GM12878 (cell line): ENCODE data around the gene RAD51B. TPM values are rescaled to one million over a fixed set of nuclear protein-coding genes. Genes with fewer than 3 reads are reported as not detected.
A peak's percentile ranks its signal among the peaks of the same experiment; 100 is the strongest.

Experiments used
- ATAC-seq: fragments of 200-7000 bp; cut with Tn5 transposase; 3 replicates; pipeline ENCODE4 v1.9.1; 2020; ENCODE audit warnings: mild to moderate bottlenecking, moderate library complexity
- BruUV-seq: library from RNA; stranded (reverse); fragments of 400-500 nt; replicated peaks from 2 replicates; lab custom pipeline; 2021; lab: Mats Ljungman, UMichigan
- CTCF ChIA-PET: fragments of 300-600 bp; sonication (Branson Sonifier 250); formaldehyde crosslinking; extraction: SDS; loops from one replicate; lab custom pipeline; 2021; ENCODE audit warnings: inconsistent platforms; lab: Yijun Ruan, JAX
- POLR2A ChIA-PET: fragments of 350-600 bp; formaldehyde crosslinking; extraction: SDS; loops from one replicate; lab custom pipeline; 2021; ENCODE audit warnings: inconsistent platforms; lab: Charles Lee
- RAD21 ChIA-PET: fragments of 300-600 bp; sonication (Branson Sonifier 250); formaldehyde crosslinking; loops from one replicate; lab custom pipeline; 2023; ENCODE audit warnings: antibody characterized with exemption; ENCODE audit not compliant: unreplicated experiment; lab: Charles Lee
- SMC1A ChIA-PET: fragments of 300-600 bp; sonication (Branson Sonifier 250); formaldehyde crosslinking; loops from one replicate; lab custom pipeline; 2023; ENCODE audit not compliant: unreplicated experiment, uncharacterized antibody; lab: Charles Lee
- DNase-seq: peaks from one replicate; pipeline ENCODE4 v3.0.0-alpha.2; 2011; ENCODE audit warnings: low read depth, low spot score
- FAIRE-seq: peaks from 3 replicates; lab custom pipeline; 2011; peaks lifted over from hg19 to GRCh38; lab: Jason Lieb, UNC
- H2AFZ ChIP-seq: 2 replicates; pipeline ENCODE4 v1.6.0; 2011; ENCODE audit warnings: low read depth, low read length, control low read depth; ENCODE audit not compliant: control insufficient read depth
- H3K27ac ChIP-seq: 2 replicates; pipeline ENCODE4 v1.5.1; 2011; ENCODE audit warnings: control low read depth; ENCODE audit not compliant: control insufficient read depth, insufficient read depth
- H3K27me3 ChIP-seq, 2 experiments: replicated peaks in 1 of 2; 2 replicates each; pipeline versions ENCODE4 v1.6.0 to v1.6.1; 2011; ENCODE audit warnings: low read length in 1 of 2; ENCODE audit not compliant: control insufficient read depth in 2 of 2, insufficient read depth in 2 of 2
- H3K36me3 ChIP-seq, 2 experiments: 2 replicates each; pipeline ENCODE4 v1.5.1; 2011; ENCODE audit warnings: low read length in 1 of 2; ENCODE audit not compliant: control insufficient read depth in 2 of 2, insufficient read depth in 2 of 2
- H3K4me1 ChIP-seq: 2 replicates; pipeline ENCODE4 v1.6.1; 2011; ENCODE audit warnings: mild to moderate bottlenecking, low read length, moderate library complexity, mixed read lengths; ENCODE audit not compliant: control insufficient read depth, insufficient read depth
- H3K4me2 ChIP-seq: 2 replicates; pipeline ENCODE4 v1.6.0; 2011; ENCODE audit warnings: control low read depth; ENCODE audit not compliant: control insufficient read depth, insufficient read depth
- H3K4me3 ChIP-seq: fragments of 200-600 bp; sonication (generic); 2 replicates; pipeline ENCODE4 v1.5.1; 2016
- H3K79me2 ChIP-seq: 2 replicates; pipeline ENCODE4 v1.6.0; 2011; ENCODE audit warnings: low read length; ENCODE audit not compliant: control insufficient read depth, insufficient read depth
- H3K9ac ChIP-seq: 2 replicates; pipeline ENCODE4 v1.8.0; 2011; ENCODE audit warnings: low read length, control low read depth, mixed read lengths; ENCODE audit not compliant: control insufficient read depth, insufficient read depth
- H3K9me3 ChIP-seq: replicated peaks from 3 replicates; pipeline ENCODE4 v1.5.1; 2011; ENCODE audit warnings: mild to moderate bottlenecking, low read length; ENCODE audit not compliant: control insufficient read depth, insufficient read depth
- H4K20me1 ChIP-seq: 2 replicates; pipeline ENCODE4 v1.6.0; 2011; ENCODE audit not compliant: control insufficient read depth, insufficient read depth
- CHD4 ChIP-seq: fragments of 200-600 bp; sonication (generic); IDR thresholded peaks from 2 replicates; pipeline ENCODE4 v1.6.1; 2016; ENCODE audit warnings: mild to moderate bottlenecking
- CTCF ChIP-seq, 3 experiments: IDR thresholded peaks in 2 of 3; conservative IDR thresholded peaks in 1 of 3; 2 replicates each; pipeline ENCODE4 v1.5.1; 2011; ENCODE audit warnings: low read depth in 3 of 3, low read length in 3 of 3, mild to moderate bottlenecking in 3 of 3, control low read depth in 2 of 3, moderate library complexity in 2 of 3, inconsistent platforms in 1 of 3, mixed read lengths in 1 of 3; ENCODE audit not compliant: control insufficient read depth in 2 of 3, insufficient read depth in 1 of 3; ENCODE audit errors: extremely low read depth in 1 of 3
- HDGF ChIP-seq: fragments of 450-650 bp; IDR thresholded peaks from 2 replicates; pipeline ENCODE4 v1.6.1; 2016; ENCODE audit warnings: antibody characterized with exemption
- IKZF1 ChIP-seq: fragments of 450-650 bp; conservative IDR thresholded peaks from 2 replicates; pipeline ENCODE4 v1.6.1; 2017; ENCODE audit warnings: antibody characterized with exemption, mild to moderate bottlenecking
- SMARCA5 ChIP-seq: fragments of 450-650 bp; IDR thresholded peaks from 2 replicates; pipeline ENCODE4 v1.6.1; 2017; ENCODE audit warnings: mild to moderate bottlenecking
- SMC3 ChIP-seq: IDR thresholded peaks from 2 replicates; pipeline ENCODE4 v1.6.1; 2011; ENCODE audit warnings: low read length, improper control_type of control experiment, borderline replicate concordance
- ZNF217 ChIP-seq: fragments of 450-650 bp; IDR thresholded peaks from 2 replicates; pipeline ENCODE4 v1.6.1; 2017; ENCODE audit warnings: antibody characterized with exemption, mild to moderate bottlenecking
- WGBS: methylation state at CpG from one replicate; pipeline ENCODE4 v1.1.6; 2016; ENCODE audit warnings: low lambda C conversion rate; ENCODE audit not compliant: insufficient replicate concordance, insufficient coverage; ENCODE audit errors: missing lambda C conversion rate; 5-methylcytosine and 5-hydroxymethylcytosine counted together
- in situ Hi-C: fragments of 300-500 bp; cut with MboI; formaldehyde crosslinking; loops from 9 replicates; pipeline ENCODE4 v1.14.3; 2018; ENCODE audit warnings: mixed read lengths
- intact Hi-C: fragments of 100-400 bp; cut with micrococcal nuclease; formaldehyde crosslinking; loops from one replicate; pipeline ENCODE4 v1.14.2; 2022; ENCODE audit not compliant: unreplicated experiment
- polyA plus RNA-seq, 11 experiments: library from polyadenylated mRNA; depleted of rRNA in 4 of 11; unstranded in 6 of 11; stranded (reverse) in 5 of 11; fragments of >200 nt; fragmentation: Nextera tagmentation in 4 of 11; fragmentation: Illumina TruSeq in 1 of 11; extraction: Ambion mirVana in 4 of 11; extraction: Trizol in 1 of 11; gene quantifications; 1 replicate in 1 of 11; 2 replicates in 10 of 11; pipeline versions ENCODE4 v1.2.1 to v1.2.3, GENCODE V29; 2011 to 2016; ENCODE audit warnings: inconsistent platforms in 2 of 11, missing spikeins in 2 of 11, low read depth in 1 of 11
- total RNA-seq, 4 experiments: library from RNA; depleted of rRNA in 3 of 4; stranded (reverse); fragments of >200 nt in 3 of 4; fragmentation: Illumina TruSeq in 1 of 4; extraction: Trizol in 1 of 4; gene quantifications; 2 replicates each; pipeline versions ENCODE4 v1.2.1 to v1.2.3, GENCODE V29; 2013 to 2021

The RAD51B gene
- total and polyA plus RNA-seq, 10 of the 15 experiments (the other 5 are each of a cell fraction or from before 2014, with no cell fraction given): 9.8 to 26.8 (median 21.3) TPM

GRCh38 chr14:68362846-68363245 lies 543.3 kb downstream of the RAD51B start:
- Histone ChIP-seq H3K27ac (peak overlapping the region; percentile 25; the same call in 1 of the 2 replicates), H3K4me3 (no peak overlapping the region), H3K9ac (no peak overlapping the region), H3K79me2 (no peaks in the 10 kb centered on the region), H3K4me2 (peak overlapping the region; percentile 21; the same call in 1 of the 2 replicates), H3K4me1 (peaks cover 40% of the 10 kb centered on the region), H3K27me3 (no peaks in the 10 kb centered on the region), H4K20me1 (no peaks in the 10 kb centered on the region), H3K9me3 (no peaks in the 10 kb centered on the region; the same call in 2 of the 3 replicates), H2AFZ (no peak overlapping the region), H3K36me3 (no peaks in the 10 kb centered on the region)
- ChIA-PET POLR2A (interaction anchor here (0.6 to 2.3 kb wide), 9 partner anchors 11 to 87 kb away, joined by 3 to 9 read pairs (median 3); no protein-coding TSS in a partner anchor), SMC1A (interaction anchor here (0.9 to 11.9 kb wide), 19 partner anchors 10 to 428 kb away, joined by 3 to 114 read pairs (median 7); no protein-coding TSS in a partner anchor), CTCF (interaction anchor here (0.8 to 2.2 kb wide), 13 partner anchors 9 to 478 kb away, joined by 3 to 12 read pairs (median 3); no protein-coding TSS in a partner anchor), RAD21 (interaction anchor here (0.8 to 6.8 kb wide), 19 partner anchors 12 to 454 kb away, joined by 3 to 46 read pairs (median 5); no protein-coding TSS in a partner anchor)
- intact Hi-C loops (no loop called here), in situ Hi-C loops (no loop called here)
- BruUV-seq: no TSS peak
- 4% methylated on average over 4 of the region's 4 CpGs for WGBS
- DNase-seq (no peak), ATAC-seq (peak; percentile 60), FAIRE-seq (no peak)
- peak; percentile 31; the same call in 1 of the 2 replicates for TF ChIP-seq HDGF
- TF ChIP-seq SMARCA5: no peak
- TF ChIP-seq ZNF217: 0 out of 2 replicates have a peak, but pooled peaks have one; percentile 31

GRCh38 chr14:68363466-68363842 lies 543.9 kb downstream of the RAD51B start:
- ChIA-PET SMC1A (interaction anchor here (1.1 to 11.9 kb wide), 11 partner anchors 12 to 428 kb away, joined by 4 to 114 read pairs (median 8); no protein-coding TSS in a partner anchor), RAD21 (interaction anchor here (0.6 to 6.8 kb wide), 12 partner anchors 12 to 116 kb away, joined by 3 to 46 read pairs (median 6); no protein-coding TSS in a partner anchor), CTCF (interaction anchor here (0.8 to 2.2 kb wide), 6 partner anchors 76 to 154 kb away, joined by 3 to 12 read pairs (median 5); no protein-coding TSS in a partner anchor), POLR2A (interaction anchor here (1.3 to 2.3 kb wide), 3 partner anchors 14 to 70 kb away, joined by 3 to 9 read pairs (median 6); no protein-coding TSS in a partner anchor)
- H3K9ac ChIP-seq: no peak overlapping the region
- intact Hi-C loops: no loop called here
- no peak overlapping the region for H3K27ac ChIP-seq
- H2AFZ ChIP-seq: 0 out of 2 replicates have a peak overlapping the region, but pooled peaks have one; percentile 5
- no peak for FAIRE-seq
- BruUV-seq: no TSS peak
- no peak for DNase-seq
- no peaks in the 10 kb centered on the region for H3K79me2 ChIP-seq
- H3K27me3 ChIP-seq: no peaks in the 10 kb centered on the region
- TF ChIP-seq SMC3 (peak; percentile 11; the same call in 1 of the 2 replicates), CTCF (IDR thresholded peaks at IDR 0.05 in 2 of 3, conservative IDR thresholded peaks at IDR 0.05 in 1 of 3; ENCODE audit: control insufficient read depth in 2 of 3, extremely low read depth in 1 of 3, insufficient read depth in 1 of 3, low read depth in 3 of 3, low read length in 3 of 3) (peak in 1 of 3 experiments; percentile 24; a peak in 1 of 6 replicates), CHD4 (no peak), IKZF1 (0 out of 2 replicates have a peak, but pooled peaks have one; percentile 12)
- WGBS: 49% methylated on average over 10 of the region's 11 CpGs
- in situ Hi-C loops: no loop called here
- no peaks in the 10 kb centered on the region for H3K36me3 ChIP-seq
- peak overlapping the region; percentile 21; the same call in 1 of the 2 replicates for H3K4me2 ChIP-seq
- peak; percentile 39 for ATAC-seq
- no peaks in the 10 kb centered on the region for H4K20me1 ChIP-seq
- no peaks in the 10 kb centered on the region; the same call in 2 of the 3 replicates for H3K9me3 ChIP-seq
- H3K4me1 ChIP-seq: peaks cover 46% of the 10 kb centered on the region
- no peak overlapping the region for H3K4me3 ChIP-seq
